ENCODE results near the gene ARAP3. TPM values are rescaled to one million over a fixed set of nuclear protein-coding genes. Genes with fewer than 3 reads are reported as not detected.

Gene ARAP3
- polyA plus RNA-seq, 3 donors, result 1.2 to 18.2 (median 2.2) TPM

DNA sequence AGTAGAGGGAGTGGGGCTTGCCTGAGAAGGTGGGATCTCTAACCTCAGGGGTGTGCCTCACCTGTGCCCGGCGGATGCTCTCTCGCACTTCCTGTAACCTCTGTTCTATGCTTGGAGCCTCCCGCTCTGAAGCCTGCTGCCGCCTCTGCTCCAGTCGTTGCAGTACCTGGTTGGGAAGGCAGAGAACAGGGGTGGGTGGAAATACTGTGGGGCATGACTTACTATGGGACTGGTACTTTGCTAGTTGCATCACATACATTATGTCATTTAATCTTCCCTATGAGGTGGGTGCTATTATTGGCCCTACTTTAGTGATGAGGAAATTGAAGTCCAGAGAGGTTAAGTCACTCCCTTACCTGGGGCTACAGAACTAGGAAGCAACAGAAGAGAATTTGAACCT is 36.0 kb downstream of the ARAP3 start:
- Histone ChIP-seq H3K79me2 (ENCODE audit: insufficient read depth, low read length) (no peaks in the 10 kb centered on the region), H3K9me3 (replicated peaks in 1 of 2; ENCODE audit: control insufficient read depth in 1 of 2, insufficient read depth in 1 of 2, low read length in 2 of 2) (no peaks in the 10 kb centered on the region), H2AFZ (ENCODE audit: insufficient read depth, low read depth, low read length, poor library complexity, severe bottlenecking) (no peak overlapping the region), H3K36me3 (replicated peaks in 1 of 2; ENCODE audit: control insufficient read depth in 1 of 2, insufficient read depth in 2 of 2, low read length in 2 of 2) (peaks cover 38 to 69% of the 10 kb centered on the region in 2 donors), H3K27me3 (ENCODE audit: control insufficient read depth in 2 of 2, insufficient read depth in 2 of 2, low read length in 2 of 2) (no peaks in the 10 kb centered on the region), H3K4me3 (replicated peaks in 1 of 3; ENCODE audit: low read depth in 2 of 3, low read length in 3 of 3) (no peak overlapping the region), H3K9ac (ENCODE audit: insufficient read depth, low read length, poor library complexity, severe bottlenecking) (no peak overlapping the region), H3K4me1 (ENCODE audit: control insufficient read depth in 1 of 2, insufficient read depth in 2 of 2, low read length in 2 of 2) (peaks cover 9 to 23% of the 10 kb centered on the region in 2 donors), H4K20me1 (ENCODE audit: insufficient read depth, low read length) (no peaks in the 10 kb centered on the region), H3K4me2 (replicated peaks; ENCODE audit: extremely low read depth, low read length, poor library complexity, severe bottlenecking) (no peak overlapping the region), H3K27ac (ENCODE audit: low read depth in 1 of 2, low read length in 2 of 2) (no peak overlapping the region)
- Mint-ChIP-seq H3K9me3 (no peaks in the 10 kb centered on the region), H3K27me3 (ENCODE audit: low read depth in 3 of 3) (peaks cover 0 to 2% (median 0%) of the 10 kb centered on the region in 3 donors), H3K27ac (no peak overlapping the region), H3K36me3 (peaks cover 64 to 70% of the 10 kb centered on the region in 2 donors), H3K4me1 (peaks cover 25% of the 10 kb centered on the region), H3K4me3 (no peak overlapping the region)
- 100% methylated on average over 3 of the region's 6 CpGs for WGBS (ENCODE audit: insufficient coverage)
- DNase-seq, result no peak
- TF ChIP-seq, protein P1, sequence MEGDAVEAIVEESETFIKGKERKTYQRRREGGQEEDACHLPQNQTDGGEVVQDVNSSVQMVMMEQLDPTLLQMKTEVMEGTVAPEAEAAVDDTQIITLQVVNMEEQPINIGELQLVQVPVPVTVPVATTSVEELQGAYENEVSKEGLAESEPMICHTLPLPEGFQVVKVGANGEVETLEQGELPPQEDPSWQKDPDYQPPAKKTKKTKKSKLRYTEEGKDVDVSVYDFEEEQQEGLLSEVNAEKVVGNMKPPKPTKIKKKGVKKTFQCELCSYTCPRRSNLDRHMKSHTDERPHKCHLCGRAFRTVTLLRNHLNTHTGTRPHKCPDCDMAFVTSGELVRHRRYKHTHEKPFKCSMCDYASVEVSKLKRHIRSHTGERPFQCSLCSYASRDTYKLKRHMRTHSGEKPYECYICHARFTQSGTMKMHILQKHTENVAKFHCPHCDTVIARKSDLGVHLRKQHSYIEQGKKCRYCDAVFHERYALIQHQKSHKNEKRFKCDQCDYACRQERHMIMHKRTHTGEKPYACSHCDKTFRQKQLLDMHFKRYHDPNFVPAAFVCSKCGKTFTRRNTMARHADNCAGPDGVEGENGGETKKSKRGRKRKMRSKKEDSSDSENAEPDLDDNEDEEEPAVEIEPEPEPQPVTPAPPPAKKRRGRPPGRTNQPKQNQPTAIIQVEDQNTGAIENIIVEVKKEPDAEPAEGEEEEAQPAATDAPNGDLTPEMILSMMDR (IDR thresholded peaks at IDR 0.05), result no peak
- intact Hi-C loops (cut with micrococcal nuclease), result no loop called here

DNA sequence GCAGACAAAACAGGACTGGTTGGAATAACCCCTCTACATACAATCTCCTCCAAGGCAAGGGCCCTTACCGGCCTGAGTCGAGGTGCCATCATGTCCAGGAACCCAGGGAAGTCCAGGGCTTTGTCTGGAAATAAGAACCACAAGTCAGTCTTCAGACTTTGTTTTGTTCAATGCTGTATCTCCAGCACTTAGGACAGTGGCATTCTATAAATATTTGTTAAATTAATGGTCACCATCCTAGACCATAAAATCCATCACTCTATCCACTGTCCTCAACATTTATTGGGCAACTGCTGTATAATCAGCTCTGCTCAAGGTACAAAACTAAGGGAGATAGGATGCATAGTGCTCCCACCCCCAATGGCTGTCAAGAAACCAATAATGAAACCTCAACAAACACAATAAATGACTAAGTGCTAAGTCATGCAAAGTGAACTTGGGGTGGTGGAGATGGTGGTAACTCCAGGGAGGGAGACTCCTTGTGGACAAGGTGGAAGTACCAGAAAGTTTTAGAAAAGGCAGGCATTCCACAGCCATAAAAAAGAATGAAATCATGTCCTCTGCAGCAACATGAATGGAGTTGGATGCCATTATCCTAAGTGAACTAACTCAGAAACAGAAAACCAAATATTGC is 40.3 kb downstream of the ARAP3 start:
- no peaks in the 10 kb centered on the region for H3K9me3 ChIP-seq (replicated peaks in 1 of 2; ENCODE audit: control insufficient read depth in 1 of 2, insufficient read depth in 1 of 2, low read length in 2 of 2)
- H4K20me1 ChIP-seq (ENCODE audit: insufficient read depth, low read length), result peaks cover 8% of the 10 kb centered on the region
- DNase-seq, result no peak
- no peaks in the 10 kb centered on the region for H3K79me2 ChIP-seq (ENCODE audit: insufficient read depth, low read length)
- Mint-ChIP-seq H3K36me3 (peaks cover 49 to 55% of the 10 kb centered on the region in 2 donors), H3K4me1 (peaks cover 14% of the 10 kb centered on the region), H3K27ac (no peak overlapping the region), H3K9me3 (peaks cover 0 to 2% (median 0%) of the 10 kb centered on the region in 7 donors), H3K27me3 (ENCODE audit: low read depth in 3 of 3) (peaks cover 0 to 2% (median 0%) of the 10 kb centered on the region in 3 donors), H3K4me3 (no peak overlapping the region)
- WGBS (ENCODE audit: insufficient coverage), result 94% methylated on average over 2 of the region's 2 CpGs
- no peak overlapping the region for H2AFZ ChIP-seq (ENCODE audit: insufficient read depth, low read depth, low read length, poor library complexity, severe bottlenecking)
- TF ChIP-seq, protein P1 (IDR thresholded peaks at IDR 0.05), result no peak
- no peak overlapping the region for H3K4me3 ChIP-seq (replicated peaks in 1 of 3; ENCODE audit: low read depth in 2 of 3, low read length in 3 of 3)
- no peak overlapping the region for H3K4me2 ChIP-seq (replicated peaks; ENCODE audit: extremely low read depth, low read length, poor library complexity, severe bottlenecking)
- H3K9ac ChIP-seq (ENCODE audit: insufficient read depth, low read length, poor library complexity, severe bottlenecking), result no peak overlapping the region
- intact Hi-C loops (cut with micrococcal nuclease), result no loop called here
- no peaks in the 10 kb centered on the region for H3K27me3 ChIP-seq (ENCODE audit: control insufficient read depth in 2 of 2, insufficient read depth in 2 of 2, low read length in 2 of 2)
- no peak overlapping the region for H3K27ac ChIP-seq (ENCODE audit: low read depth in 1 of 2, low read length in 2 of 2)
- H3K4me1 ChIP-seq (ENCODE audit: control insufficient read depth in 1 of 2, insufficient read depth in 2 of 2, low read length in 2 of 2), result peaks cover 15 to 30% of the 10 kb centered on the region in 2 donors
- H3K36me3 ChIP-seq (replicated peaks in 1 of 2; ENCODE audit: control insufficient read depth in 1 of 2, insufficient read depth in 2 of 2, low read length in 2 of 2), result peaks cover 28 to 52% of the 10 kb centered on the region in 2 donors
